H1 (cell line): ENCODE results near the gene KCNAB3. TPM values are rescaled to one million over a fixed set of nuclear protein-coding genes. Genes with fewer than 3 reads are reported as not detected.

Experiments used
- ASH2L ChIP-seq: fragments of 200-600, 300-600 bp; sonication (generic); IDR thresholded peaks from one replicate; pipeline ENCODE4 v1.7.1; 2017; ENCODE audit warnings: low read length
- BCL11A ChIP-seq, 2 experiments: IDR thresholded peaks; one replicate each; pipeline ENCODE4 v1.6.1; 2011; ENCODE audit warnings: low read depth in 2 of 2, low read length in 2 of 2, mild to moderate bottlenecking in 2 of 2
- CTBP2 ChIP-seq: IDR thresholded peaks from 2 replicates; pipeline ENCODE4 v1.7.0; 2011; ENCODE audit warnings: borderline replicate concordance, mild to moderate bottlenecking, moderate library complexity, mixed read lengths, low read length; ENCODE audit not compliant: insufficient read depth, insufficient read length
- RBBP5 ChIP-seq: IDR thresholded peaks from 2 replicates; pipeline ENCODE4 v1.7.1; 2012; ENCODE audit warnings: low read depth, mild to moderate bottlenecking, inconsistent platforms, low read length, moderate library complexity, borderline replicate concordance
- RFX5 ChIP-seq: IDR thresholded peaks from 2 replicates; pipeline ENCODE4 v1.6.1; 2011; ENCODE audit warnings: low read depth, low read length, improper control_type of control experiment, borderline replicate concordance
- SUZ12 ChIP-seq: fragments of 200-600 bp; sonication (generic); IDR thresholded peaks from 2 replicates; pipeline ENCODE4 v1.6.1; 2012; ENCODE audit warnings: mild to moderate bottlenecking, inconsistent platforms, low read length, moderate library complexity, mixed read lengths
- TCF12 ChIP-seq: IDR thresholded peaks from 2 replicates; pipeline ENCODE4 v1.6.1; 2011; ENCODE audit warnings: low read depth, mild to moderate bottlenecking, low read length
- polyA plus RNA-seq, 7 experiments: library from polyadenylated mRNA; depleted of rRNA in 3 of 7; stranded (reverse) in 5 of 7; unstranded in 2 of 7; fragments of >200 nt in 5 of 7; fragments of 200-250 nt in 2 of 7; gene quantifications; 1 replicate in 5 of 7; 2 replicates in 1 of 7; 4 replicates in 1 of 7; pipeline versions ENCODE4 v1.2.1 to v1.2.3, GENCODE V29; 2011 to 2013; ENCODE audit warnings: missing spikeins in 2 of 7, mixed read lengths in 2 of 7
- total RNA-seq: library from RNA; stranded (reverse); fragmentation: NEBNext Ultra II Directional; extraction: Animal tissue kit (Norgen Biotek cat#: 25700); gene quantifications from 2 replicates; pipeline ENCODE4 v1.2.1, GENCODE V29; 2021

Gene KCNAB3
- total and polyA plus RNA-seq, 2 of the 8 experiments (the other 6 are each of a cell fraction or from before 2014, with no cell fraction given) = 1.7 to 2.4 TPM

GRCh38 chr17:7915179-7915610 lies 14.5 kb downstream of the KCNAB3 start (continued):
- TF ChIP-seq SUZ12 (no peak), RFX5 (no peak), TCF12 (no peak), RBBP5 (no peak), ASH2L (no peak), BCL11A (IDR thresholded peaks at IDR 0.05; ENCODE audit: low read depth in 2 of 2, low read length in 2 of 2) (no peak), CTBP2 (no peak)
